SU-DHL-6 (cell line): ENCODE data around the gene RD3L.

Experiments used
- CTCF ChIP-seq: fragments of 200-600 bp; sonication (generic); IDR thresholded peaks from one replicate; pipeline ENCODE4 v1.5.1; 2017; ENCODE audit warnings: antibody characterized with exemption, mild to moderate bottlenecking, low read length, moderate library complexity; ENCODE audit not compliant: insufficient read depth, poor library complexity, severe bottlenecking
- EZH2phosphoT487 ChIP-seq: fragments of 200-600 bp; sonication (generic), shearing (Covaris generic); conservative IDR thresholded peaks from 2 replicates; pipeline ENCODE4 v1.6.1; 2018; ENCODE audit warnings: mild to moderate bottlenecking, antibody characterized with exemption, low read length, moderate library complexity, mixed read lengths

- TF ChIP-seq CTCF (no peak), EZH2phosphoT487 (no peak)
Measured at GRCh38 chr14:103899316-103899715, 43.0 kb downstream of the RD3L start.
